Stimulated activated CD8-positive, alpha-beta memory T cell treated with anti-CD3 and anti-CD28 coated beads, Interleukin-2, amount 100 ng/mL, for 1 hour (primary cell): ENCODE results near the gene SOCS6.

Experiments used
- DNase-seq, 2 donors: peaks; one replicate each; pipeline ENCODE4 v3.0.0-alpha.2; 2020; ENCODE audit warnings: low read depth in 2 of 2

The SOCS6 gene

DNA sequence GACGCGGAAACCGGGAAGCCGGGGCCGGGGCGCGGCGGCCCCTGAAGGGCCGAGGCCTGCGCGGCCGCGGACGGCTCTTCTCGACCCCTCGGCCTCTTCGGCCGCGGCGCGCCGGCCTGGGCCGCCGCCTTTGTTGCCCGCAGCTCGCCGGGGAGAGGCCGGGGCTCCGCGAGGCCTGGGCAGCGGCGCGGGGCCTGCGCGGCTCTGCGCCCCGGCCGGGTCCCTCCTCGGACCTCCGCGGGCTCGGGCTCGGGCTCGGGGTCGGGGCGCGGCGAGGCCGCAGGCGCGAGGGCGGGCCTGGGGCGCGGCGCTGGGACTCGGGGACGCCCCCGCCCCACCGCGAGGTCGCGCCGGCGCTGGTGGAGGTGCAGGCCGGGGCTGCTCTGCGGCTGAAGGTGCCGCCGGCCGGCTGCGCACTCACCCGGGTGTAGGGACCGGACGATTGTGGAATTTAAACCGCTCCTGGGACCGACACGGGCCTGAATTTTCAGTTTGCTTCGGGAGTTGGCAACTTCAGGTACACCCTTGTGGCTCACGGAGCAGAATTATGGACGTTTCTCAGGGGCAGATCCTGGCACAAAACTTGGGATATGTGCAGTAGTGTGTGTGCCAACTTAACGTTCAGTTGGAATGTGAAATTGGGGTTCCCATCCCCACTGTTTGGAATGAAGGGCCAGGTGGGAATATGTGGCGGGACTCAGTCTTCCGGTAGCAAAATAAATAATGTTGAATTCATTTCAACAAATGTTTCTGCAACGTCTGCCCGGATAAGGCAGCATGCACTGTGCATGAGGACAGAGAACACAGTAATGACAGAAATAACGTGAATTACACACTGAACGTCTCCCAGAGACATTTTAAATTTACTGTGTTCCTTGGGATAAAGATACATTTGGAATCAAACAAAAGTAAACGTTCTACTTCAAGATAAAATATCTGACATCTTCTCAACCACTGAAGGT, 787 bp downstream of the SOCS6 start:
- no peak for DNase-seq

DNA sequence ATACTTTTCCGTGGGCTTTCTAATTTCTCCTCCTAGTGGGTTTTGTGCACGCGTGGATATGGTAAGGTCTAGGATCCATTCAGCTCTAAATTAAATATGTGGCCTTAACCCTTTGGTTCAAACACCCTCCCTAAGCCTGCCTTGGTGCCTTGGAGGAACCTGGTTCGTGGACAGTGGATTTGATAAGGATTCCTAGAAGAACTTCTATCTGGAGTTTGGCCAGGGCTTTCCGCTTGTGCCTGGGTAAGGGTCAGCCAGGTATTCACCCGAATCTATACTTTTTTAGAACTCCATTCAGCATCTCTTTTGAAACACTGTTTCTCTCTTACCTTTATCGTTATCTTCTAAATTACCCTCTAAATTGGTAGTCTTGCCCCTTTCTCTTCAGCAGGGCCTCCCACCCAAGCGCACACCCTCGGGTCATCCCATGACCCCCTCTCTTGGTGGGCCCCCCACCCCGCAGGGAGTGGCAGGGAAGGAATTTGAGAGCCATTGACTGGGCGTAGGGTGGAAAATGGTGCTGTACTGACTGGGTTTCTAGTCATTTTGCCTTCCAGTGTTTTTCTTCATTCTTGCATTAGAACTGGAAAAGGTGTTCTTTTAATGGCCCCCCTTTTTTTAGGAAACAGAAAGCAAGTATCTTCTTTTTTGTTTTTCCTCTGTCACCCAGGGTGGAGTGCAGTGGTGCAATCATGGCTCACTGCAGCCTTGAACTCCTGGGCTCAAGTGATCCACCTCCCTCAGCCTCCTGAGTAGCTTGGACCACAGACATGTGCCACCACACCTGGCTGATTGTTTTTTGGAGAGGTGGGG, 1.8 kb downstream of the SOCS6 start:
- DNase-seq, result no peak

GRCh38 chr18:70291295-70291574, 2.4 kb downstream of the SOCS6 start:
- no peak for DNase-seq

DNA sequence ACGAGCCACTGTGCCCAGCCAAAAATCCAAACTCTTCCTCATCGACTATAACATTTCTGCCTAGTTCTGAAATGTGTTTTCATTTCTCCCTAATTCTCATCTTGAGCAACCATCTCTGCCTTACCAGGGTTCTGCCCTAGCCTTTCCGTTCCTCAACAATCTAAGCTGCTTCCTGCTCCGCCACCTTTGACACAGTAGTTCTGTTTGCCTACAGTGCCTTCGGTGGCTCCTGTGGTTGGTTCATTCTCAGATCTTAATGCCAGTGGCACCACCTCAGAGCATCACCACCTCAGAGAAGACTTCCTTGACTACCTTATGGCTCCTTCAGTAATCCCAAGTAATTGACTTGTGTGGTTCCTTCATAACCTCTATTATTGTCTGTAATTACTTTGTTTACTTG, 3.8 kb downstream of the SOCS6 start:
- DNase-seq, result no peak

DNA sequence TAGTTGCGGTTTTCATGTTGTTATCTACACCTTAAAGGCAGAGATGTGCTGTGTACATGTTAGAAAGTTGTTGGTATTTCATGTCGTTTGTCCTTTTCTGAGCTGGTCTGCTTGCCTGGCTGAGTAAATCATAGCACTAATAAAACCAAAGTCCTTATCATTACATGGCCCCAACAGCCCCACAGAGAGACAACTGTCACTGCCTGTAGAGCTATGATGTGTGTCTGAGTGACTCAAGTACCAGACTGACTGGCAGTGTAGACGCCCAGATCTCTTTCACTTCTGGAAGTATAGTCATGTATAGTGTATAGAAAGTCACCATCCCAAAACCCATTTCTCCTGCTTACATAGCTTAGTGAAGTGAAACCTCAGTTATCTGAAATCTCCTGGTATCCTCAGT, 4.3 kb downstream of the SOCS6 start:
- DNase-seq, result no peak

DNA sequence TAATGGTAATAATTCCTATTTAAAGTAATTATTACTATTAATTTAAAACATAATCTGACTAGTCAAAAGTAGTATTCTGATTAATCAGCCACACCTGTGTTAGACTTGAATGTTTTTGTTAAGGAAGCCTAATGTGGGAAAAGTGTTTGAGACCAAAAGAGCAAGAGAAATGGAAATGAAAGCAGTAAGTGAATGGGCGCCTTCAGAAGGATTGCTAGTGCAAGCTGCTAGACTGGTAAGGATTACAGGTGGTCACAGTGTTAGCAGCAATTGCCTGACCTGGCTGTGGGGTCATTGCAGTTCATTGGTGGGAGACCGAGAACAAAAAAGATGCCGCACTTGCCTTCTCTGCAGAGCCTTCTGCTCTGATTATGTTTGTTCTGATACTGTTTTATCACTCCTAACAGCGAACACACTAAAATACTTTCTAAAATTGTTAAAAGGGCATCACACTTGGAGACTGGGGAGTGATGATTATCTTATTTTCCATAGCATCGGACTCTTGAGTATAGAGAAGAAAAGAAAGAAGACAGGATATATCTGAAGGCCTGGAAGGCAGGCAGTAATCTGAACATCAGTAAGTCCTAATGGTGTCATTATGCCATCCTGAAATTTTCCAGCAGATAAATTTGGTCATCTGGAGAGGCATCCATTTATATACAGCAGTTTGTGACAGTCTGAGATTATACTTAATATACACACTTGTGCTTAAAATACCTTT, 5.8 kb downstream of the SOCS6 start:
- DNase-seq, result no peak

DNA sequence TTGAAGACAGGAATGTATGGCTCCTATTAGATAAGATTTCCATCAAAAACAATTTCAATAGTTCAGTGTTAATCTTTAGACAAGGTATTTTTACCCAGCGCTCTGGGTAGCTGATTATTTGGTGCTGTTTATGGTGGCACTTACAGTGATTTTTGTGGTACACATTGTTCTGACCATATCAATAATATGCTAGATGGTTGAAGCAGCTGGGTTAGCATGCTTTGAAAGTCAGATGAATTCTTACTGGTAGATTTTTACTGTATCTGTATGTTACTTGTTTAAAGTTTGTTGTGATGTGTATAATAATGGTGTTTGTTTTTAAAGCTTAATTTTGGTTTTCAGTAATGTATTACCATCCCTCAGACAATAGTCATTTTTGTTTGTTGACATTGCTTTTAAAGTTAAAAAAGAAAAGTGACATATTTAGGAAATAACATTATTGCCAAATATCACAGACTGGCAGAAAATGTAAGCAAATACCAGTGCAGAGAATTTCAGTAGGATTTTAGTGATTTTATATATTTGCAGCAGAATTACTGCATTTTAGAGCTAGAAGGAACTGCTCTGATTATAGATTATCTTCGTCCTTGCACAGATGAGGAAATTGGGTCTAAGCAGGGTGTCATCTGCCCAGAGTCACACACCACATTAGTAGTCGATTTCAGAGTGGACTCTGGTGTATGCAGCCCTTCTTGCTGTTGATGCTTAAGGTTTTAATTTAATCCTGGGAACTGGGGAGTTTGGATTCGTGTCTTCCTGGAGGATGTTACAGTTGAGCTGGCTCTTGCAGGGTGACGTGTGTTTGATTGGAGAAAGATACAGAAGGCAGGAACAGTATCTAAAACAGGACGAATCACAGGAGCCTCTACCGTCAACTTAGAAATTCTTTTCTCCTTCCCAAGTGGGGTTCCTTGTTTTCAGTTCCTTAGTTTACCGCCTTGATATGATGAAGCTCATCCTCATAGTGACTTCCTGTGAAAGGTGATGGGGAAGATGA, 6.6 kb downstream of the SOCS6 start:
- no peak for DNase-seq

- no peak for DNase-seq
Observed at GRCh38 chr18:70296289-70296688, 7.4 kb downstream of the SOCS6 start.

DNA sequence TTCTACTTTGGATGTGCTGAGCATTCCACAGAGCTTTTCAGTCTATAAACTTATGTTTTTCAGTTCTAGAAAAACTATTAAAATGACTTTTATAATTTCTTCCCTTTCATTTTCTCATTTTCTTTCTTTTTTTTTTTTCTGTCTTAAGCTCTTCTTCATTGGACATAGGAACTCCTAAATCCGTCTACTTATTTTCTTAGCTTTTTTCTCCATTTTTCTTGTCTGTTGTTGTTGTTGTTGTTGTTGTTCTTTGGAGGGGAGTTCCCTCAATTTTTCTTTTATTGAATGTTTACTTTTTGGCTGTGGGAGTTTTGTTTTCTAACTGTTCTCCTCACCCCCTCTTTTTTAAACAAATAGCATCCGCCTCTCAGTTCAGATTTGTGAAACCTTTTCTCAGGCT, 7.9 kb downstream of the SOCS6 start:
- no peak for DNase-seq

DNA sequence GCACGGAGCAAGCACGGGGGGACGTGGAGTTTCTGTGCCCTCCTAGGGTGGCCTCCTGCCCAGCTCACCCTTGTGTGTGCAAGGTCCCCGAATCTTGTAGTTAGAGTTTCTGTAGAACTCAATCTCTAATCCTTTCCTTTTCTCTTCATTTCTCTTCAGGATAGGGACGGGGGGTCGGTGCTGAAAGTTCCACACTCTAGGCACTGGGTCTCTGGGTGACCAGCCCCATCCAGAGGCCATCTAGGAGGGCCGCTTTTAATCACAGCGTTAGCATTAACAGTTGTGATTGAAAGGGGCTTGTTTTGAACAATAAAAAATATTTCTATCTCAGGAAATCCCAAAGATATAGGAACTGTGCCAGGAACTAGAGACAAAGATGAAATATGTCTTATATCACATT, 10.5 kb downstream of the SOCS6 start:
- DNase-seq, result no peak

- DNase-seq, result no peak
Observed at GRCh38 chr18:70301667-70302066, 12.8 kb downstream of the SOCS6 start.

DNA sequence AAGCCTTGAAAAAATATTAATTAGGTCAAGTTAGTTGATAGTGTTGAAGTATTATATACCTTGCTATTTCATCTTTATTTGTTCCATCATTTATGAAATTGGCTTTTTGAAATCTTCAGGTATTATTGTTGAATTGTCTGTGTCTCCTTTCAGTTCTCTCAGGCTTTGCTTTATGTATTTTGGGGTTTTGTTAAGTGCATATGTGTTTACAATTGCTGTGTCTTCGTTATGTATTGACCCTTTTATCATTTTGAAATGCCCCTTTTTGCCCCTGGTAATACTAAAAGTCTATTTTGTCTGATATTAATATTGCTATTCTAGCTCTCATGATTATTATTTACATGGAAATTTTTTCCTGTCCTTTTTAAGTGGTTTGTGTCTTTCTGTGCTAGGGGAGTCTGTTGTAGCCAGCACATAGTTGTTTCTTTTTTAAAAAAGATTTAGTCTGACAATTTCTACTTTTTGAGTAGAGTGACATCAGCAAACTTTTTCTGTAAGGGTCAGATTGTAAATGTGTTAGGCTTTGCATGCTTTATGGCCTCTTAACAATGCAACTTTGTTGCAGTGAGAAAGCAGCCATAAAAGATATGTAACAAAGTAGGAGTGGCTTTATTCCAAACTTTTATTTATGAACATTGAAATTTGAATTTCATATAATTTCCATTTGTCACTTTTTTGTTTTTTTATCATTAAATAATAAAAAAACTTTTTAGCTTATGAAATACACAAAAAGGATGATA, 19.9 kb downstream of the SOCS6 start:
- no peak for DNase-seq

DNA sequence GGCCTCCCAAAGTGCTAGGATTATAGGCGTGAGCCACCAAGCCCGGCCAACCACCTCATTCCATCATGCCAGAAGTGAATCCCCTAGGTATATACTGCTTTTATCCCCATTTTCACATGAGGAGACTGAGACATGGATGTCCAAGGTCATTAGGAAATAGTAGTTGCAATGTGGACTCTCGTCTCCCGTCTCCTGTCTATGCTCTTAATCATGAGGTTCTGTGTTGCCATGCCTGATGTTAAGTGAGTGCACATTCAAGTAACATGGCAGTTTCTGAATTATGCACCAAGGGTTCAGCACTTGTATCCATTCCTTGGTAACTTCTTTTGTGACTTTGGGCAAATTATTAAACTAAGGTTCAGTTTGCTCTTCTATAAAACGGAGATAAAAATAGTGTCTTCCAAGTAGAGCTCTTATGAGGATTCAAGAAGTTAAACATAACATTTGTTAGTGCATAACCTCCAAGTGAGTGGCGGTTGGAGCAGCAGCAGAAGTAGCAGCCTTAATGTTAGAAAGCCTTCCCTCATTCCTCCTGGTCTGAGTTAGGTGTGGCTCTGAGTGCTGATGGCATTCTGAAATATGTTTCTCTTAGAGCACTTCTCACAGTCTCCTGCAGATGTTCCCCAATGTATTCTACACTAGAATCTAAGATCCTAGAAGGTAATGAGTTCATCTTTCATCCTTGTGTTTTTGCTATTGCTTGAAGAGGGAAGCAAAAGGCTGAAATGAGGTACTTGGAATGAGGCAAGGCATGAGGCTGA, 21.9 kb downstream of the SOCS6 start:
- no peak for DNase-seq

DNA sequence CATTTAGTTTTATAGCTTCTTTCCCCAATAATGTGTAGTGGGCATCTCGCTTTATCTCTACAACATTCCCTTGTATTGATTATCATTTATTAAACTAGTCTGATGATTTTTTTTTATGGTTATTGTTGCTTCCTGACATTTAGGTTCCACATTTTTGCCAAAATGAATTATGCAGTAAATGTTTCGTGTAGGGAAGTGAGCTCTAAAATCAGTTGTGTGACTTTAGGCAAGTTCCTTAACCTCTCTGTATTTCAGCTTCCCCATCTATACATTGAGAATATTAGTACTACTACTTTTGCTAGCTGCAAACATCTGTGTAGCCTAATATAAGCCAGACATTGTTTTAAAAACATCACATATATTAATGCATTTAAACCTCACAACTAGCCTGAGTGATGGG, 22.9 kb downstream of the SOCS6 start:
- DNase-seq, result no peak

DNA sequence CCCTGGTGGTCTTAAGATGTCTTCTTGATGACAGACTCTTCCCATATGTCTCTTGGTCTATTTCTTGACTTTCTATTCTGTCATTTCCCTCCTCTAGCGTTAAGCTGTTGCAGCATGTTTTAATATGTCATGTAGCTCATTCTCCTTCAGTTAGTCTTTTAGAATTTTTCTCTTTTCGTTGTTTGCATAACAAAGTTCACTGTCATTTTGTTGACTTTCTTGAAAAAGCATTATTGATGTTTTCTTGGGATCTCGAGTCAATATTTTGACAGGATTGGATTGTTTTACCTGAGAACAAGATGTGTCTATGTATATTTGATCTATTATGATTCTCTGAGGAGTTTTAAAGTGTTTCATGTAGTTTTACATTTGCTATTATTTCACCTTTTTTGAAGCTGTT, 24.8 kb downstream of the SOCS6 start:
- DNase-seq, result no peak

DNA sequence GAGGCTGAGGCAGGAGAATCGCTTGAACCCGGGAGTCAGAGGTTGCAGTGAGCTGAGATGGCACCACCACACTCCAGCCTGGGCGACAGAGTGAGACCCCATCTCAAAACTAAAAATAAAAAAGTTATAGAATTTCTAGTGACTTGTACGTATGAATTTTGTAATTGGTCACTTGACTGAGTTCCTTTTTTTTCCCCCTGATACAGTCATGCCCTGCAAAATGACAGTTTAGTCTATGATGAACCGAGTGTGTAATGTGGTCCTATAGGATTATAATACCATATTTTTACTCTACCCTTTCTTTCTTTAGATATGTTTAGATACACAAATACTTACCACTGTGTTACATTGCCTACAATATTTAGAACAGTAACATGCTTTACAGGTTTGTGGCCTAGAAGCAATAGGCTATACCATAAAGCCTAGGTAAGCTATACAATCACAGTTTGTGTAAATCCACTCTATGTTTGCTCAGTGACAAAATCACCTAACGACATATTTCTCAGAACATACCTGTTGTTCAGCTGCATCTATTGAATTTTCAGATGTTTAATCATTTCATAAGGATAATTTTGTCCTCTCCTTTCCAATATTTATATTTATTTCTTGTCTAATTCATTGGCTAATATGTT, 25.4 kb downstream of the SOCS6 start:
- DNase-seq, result no peak

DNA sequence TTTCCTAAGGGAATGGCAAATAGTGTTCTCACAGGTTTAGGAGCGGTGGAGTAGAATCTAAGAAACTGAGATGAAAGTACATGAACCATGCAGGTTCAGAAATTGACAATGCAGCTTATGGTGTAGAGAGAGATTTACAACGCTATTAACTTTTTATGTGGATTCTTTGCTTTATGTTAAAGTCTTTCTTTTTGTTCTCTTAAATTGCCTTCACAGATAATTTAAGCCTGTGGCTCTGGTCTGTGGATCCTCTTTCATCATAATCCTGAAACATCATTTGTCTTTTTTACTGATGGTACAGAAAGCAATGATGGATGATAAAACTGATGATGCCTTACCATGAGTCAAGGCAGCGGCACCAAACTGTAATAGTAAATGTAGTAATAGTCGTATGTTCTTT, 30.3 kb downstream of the SOCS6 start:
- no peak for DNase-seq

- DNase-seq, result no peak
Observed at GRCh38 chr18:70321616-70322015, 32.8 kb downstream of the SOCS6 start.

- no peak for DNase-seq
Observed at GRCh38 chr18:70322385-70322784, 33.5 kb downstream of the SOCS6 start.
